H1 (cell line): ENCODE results near the gene TSHZ2. TPM values are rescaled to one million over a fixed set of nuclear protein-coding genes. Genes with fewer than 3 reads are reported as not detected.

ENCODE experiments used
- CTCF ChIA-PET: fragments of 300-600 bp; sonication (Branson Sonifier 250); formaldehyde crosslinking; loops from one replicate; lab custom pipeline; 2021; ENCODE audit not compliant: partially characterized antibody; lab: Charles Lee
- POLR2A ChIA-PET: fragments of 300-600 bp; sonication (Branson Sonifier 250); formaldehyde crosslinking; loops from one replicate; lab custom pipeline; 2021; ENCODE audit warnings: inconsistent platforms; ENCODE audit not compliant: partially characterized antibody; lab: Charles Lee
- DNase-seq, 2 experiments: peaks; one replicate each; pipeline versions ENCODE4 v3.0.0 to v3.0.0-alpha.2; 2010 to 2022; ENCODE audit warnings: low spot score in 2 of 2, low read depth in 1 of 2, mixed read lengths in 1 of 2
- FAIRE-seq: peaks from 2 replicates; lab custom pipeline; 2011; peaks lifted over from hg19 to GRCh38; lab: Jason Lieb, UNC
- H2AFZ ChIP-seq: 2 replicates; pipeline ENCODE4 v1.8.1; 2012; ENCODE audit warnings: low read length, inconsistent platforms
- H2AK5ac ChIP-seq: 2 replicates; pipeline ENCODE4 v1.6.1; 2013; ENCODE audit warnings: low read depth, low read length
- H2BK120ac ChIP-seq: replicated peaks from 2 replicates; pipeline ENCODE3; 2013; ENCODE audit warnings: low read depth, low read length, inconsistent platforms
- H2BK12ac ChIP-seq: 2 replicates; pipeline ENCODE4 v1.6.1; 2013; ENCODE audit warnings: low read depth, low read length
- H2BK15ac ChIP-seq: 2 replicates; pipeline ENCODE4 v1.6.1; 2013; ENCODE audit warnings: low read length
- H2BK20ac ChIP-seq: 2 replicates; pipeline ENCODE4 v1.6.1; 2013; ENCODE audit warnings: low read length
- H2BK5ac ChIP-seq: 2 replicates; pipeline ENCODE4 v1.6.1; 2013; ENCODE audit warnings: low read depth, low read length
- H3K14ac ChIP-seq: 2 replicates; pipeline ENCODE4 v1.6.1; 2013; ENCODE audit warnings: inconsistent platforms; ENCODE audit not compliant: insufficient read length
- H3K18ac ChIP-seq: 2 replicates; pipeline ENCODE4 v1.6.1; 2013; ENCODE audit warnings: low read length; ENCODE audit errors: extremely low read depth
- H3K23ac ChIP-seq: 2 replicates; pipeline ENCODE4 v1.6.1; 2013; ENCODE audit warnings: inconsistent platforms; ENCODE audit not compliant: insufficient read length
- H3K23me2 ChIP-seq: 2 replicates; pipeline ENCODE4 v1.6.1; 2013; ENCODE audit warnings: low read depth, low read length
- H3K27ac ChIP-seq: 2 replicates; pipeline ENCODE4 v1.6.1; 2011; ENCODE audit warnings: low read depth, low read length, inconsistent platforms
- H3K27me3 ChIP-seq, 4 experiments: replicated peaks in 1 of 4; 1 replicate in 1 of 4; 2 replicates in 3 of 4; pipeline versions ENCODE4 v1.6.1 to v1.8.1; 2011 to 2013; ENCODE audit warnings: low read length in 3 of 4, mild to moderate bottlenecking in 3 of 4, inconsistent platforms in 2 of 4, mixed read lengths in 2 of 4, moderate library complexity in 1 of 4; ENCODE audit not compliant: control insufficient read depth in 3 of 4, insufficient read depth in 3 of 4; ENCODE audit errors: extremely low read depth in 1 of 4
- H3K36me3 ChIP-seq, 4 experiments: 2 replicates each; pipeline versions ENCODE4 v1.6.1 to v1.8.1; 2011 to 2013; ENCODE audit warnings: mild to moderate bottlenecking in 4 of 4, low read length in 3 of 4, moderate library complexity in 2 of 4, control low read depth in 1 of 4, inconsistent platforms in 1 of 4; ENCODE audit not compliant: insufficient read depth in 4 of 4, control insufficient read depth in 2 of 4
- H3K4ac ChIP-seq: replicated peaks from 2 replicates; pipeline ENCODE3; 2013; ENCODE audit warnings: low read length, low read depth, mixed read lengths, inconsistent platforms; ENCODE audit not compliant: insufficient read length
- H3K4me1 ChIP-seq, 4 experiments: replicated peaks in 1 of 4; 1 replicate in 1 of 4; 2 replicates in 3 of 4; pipeline versions ENCODE4 v1.6.1 to v1.8.1; 2011 to 2013; ENCODE audit warnings: low read length in 3 of 4, inconsistent platforms in 2 of 4, mixed read lengths in 1 of 4; ENCODE audit not compliant: insufficient read depth in 4 of 4, control insufficient read depth in 3 of 4
- H3K4me2 ChIP-seq, 2 experiments: 2 replicates each; pipeline versions ENCODE4 v1.6.1 to v1.8.1; 2011 to 2013; ENCODE audit warnings: low read depth in 2 of 2, low read length in 2 of 2, control low read depth in 1 of 2, inconsistent platforms in 1 of 2, mild to moderate bottlenecking in 1 of 2; ENCODE audit not compliant: insufficient read depth in 1 of 2
- H3K4me3 ChIP-seq, 4 experiments: fragments of 200-600, 300-600 bp in 1 of 4; sonication (generic), shearing (Covaris generic), sonication (Bioruptor Twin) in 1 of 4; 2 replicates each; pipeline versions ENCODE4 v1.5.1 to v1.8.1; 2011 to 2016; ENCODE audit warnings: low read length in 4 of 4, low read depth in 3 of 4, control low read depth in 2 of 4, inconsistent platforms in 2 of 4, mild to moderate bottlenecking in 2 of 4, mixed read lengths in 1 of 4, moderate library complexity in 1 of 4; ENCODE audit not compliant: insufficient read depth in 2 of 4; ENCODE audit errors: extremely low read depth in 1 of 4
- H3K56ac ChIP-seq: replicated peaks from 2 replicates; pipeline ENCODE3; 2013; ENCODE audit warnings: low read depth, mild to moderate bottlenecking, mixed read lengths, low read length, inconsistent platforms; ENCODE audit not compliant: insufficient read length
- H3K79me1 ChIP-seq: 2 replicates; pipeline ENCODE4 v1.6.1; 2013; ENCODE audit warnings: low read depth, low read length, control low read depth
- H3K79me2 ChIP-seq, 2 experiments: 2 replicates each; pipeline versions ENCODE4 v1.6.1 to v1.8.1; 2012 to 2013; ENCODE audit warnings: low read length in 2 of 2, mild to moderate bottlenecking in 2 of 2, inconsistent platforms in 1 of 2; ENCODE audit not compliant: insufficient read depth in 2 of 2, control insufficient read depth in 1 of 2
- H3K9ac ChIP-seq, 4 experiments: replicated peaks in 1 of 4; 1 replicate in 1 of 4; 2 replicates in 3 of 4; pipeline versions ENCODE4 v1.6.1 to v1.8.1; 2011 to 2013; ENCODE audit warnings: low read depth in 3 of 4, low read length in 3 of 4, control low read depth in 2 of 4, mild to moderate bottlenecking in 2 of 4, moderate library complexity in 2 of 4, inconsistent platforms in 1 of 4; ENCODE audit errors: extremely low read depth in 1 of 4
- H3K9me3 ChIP-seq, 2 experiments: 2 replicates each; pipeline versions ENCODE4 v1.6.1 to v1.8.1; 2012 to 2013; ENCODE audit warnings: mild to moderate bottlenecking in 2 of 2, moderate library complexity in 2 of 2, control low read depth in 1 of 2, inconsistent platforms in 1 of 2, low read depth in 1 of 2, low read length in 1 of 2, mixed read lengths in 1 of 2; ENCODE audit not compliant: insufficient read depth in 2 of 2
- H4K20me1 ChIP-seq, 2 experiments: replicated peaks in 1 of 2; 2 replicates each; pipeline versions ENCODE3 to v1.8.1; 2011 to 2013; ENCODE audit warnings: inconsistent platforms in 2 of 2, low read length in 2 of 2, mild to moderate bottlenecking in 1 of 2; ENCODE audit not compliant: insufficient read depth in 2 of 2, control insufficient read depth in 1 of 2
- H4K5ac ChIP-seq: 2 replicates; pipeline ENCODE4 v1.6.1; 2013; ENCODE audit warnings: low read length, low read depth, mixed read lengths, inconsistent platforms; ENCODE audit not compliant: insufficient read length
- H4K8ac ChIP-seq: 2 replicates; pipeline ENCODE4 v1.8.0; 2013; ENCODE audit warnings: mild to moderate bottlenecking, moderate library complexity, low read length, inconsistent platforms; ENCODE audit not compliant: insufficient read depth; ENCODE audit errors: extremely low read depth
- H4K91ac ChIP-seq: replicated peaks from 2 replicates; pipeline ENCODE3; 2013; ENCODE audit warnings: low read length, mixed read lengths, inconsistent platforms; ENCODE audit not compliant: insufficient read length
- ASH2L ChIP-seq: fragments of 200-600, 300-600 bp; sonication (generic); IDR thresholded peaks from one replicate; pipeline ENCODE4 v1.7.1; 2017; ENCODE audit warnings: low read length
- CEBPB ChIP-seq: IDR thresholded peaks from 2 replicates; pipeline ENCODE4 v1.6.1; 2012; ENCODE audit warnings: low read depth, low read length
- CHD1 ChIP-seq: IDR thresholded peaks from 2 replicates; pipeline ENCODE4 v1.6.1; 2012; ENCODE audit warnings: low read depth, low read length, improper control_type of control experiment
- GTF2F1 ChIP-seq: IDR thresholded peaks from 2 replicates; pipeline ENCODE4 v1.6.1; 2012; ENCODE audit warnings: low read depth, low read length, improper control_type of control experiment, borderline replicate concordance
- JUN ChIP-seq: IDR thresholded peaks from 2 replicates; pipeline ENCODE4 v1.6.1; 2011; ENCODE audit warnings: low read depth, mild to moderate bottlenecking, improper control_type of control experiment, low read length
- MAFK ChIP-seq: IDR thresholded peaks from 2 replicates; pipeline ENCODE4 v1.6.1; 2012; ENCODE audit warnings: low read depth, mild to moderate bottlenecking, improper control_type of control experiment, low read length
- MAX ChIP-seq: IDR thresholded peaks from 2 replicates; pipeline ENCODE4 v1.6.1; 2012; ENCODE audit warnings: inconsistent platforms
- POLR2A ChIP-seq, 2 experiments: IDR thresholded peaks; 1 replicate in 1 of 2; 2 replicates in 1 of 2; pipeline ENCODE4 v1.6.1; 2011; ENCODE audit warnings: low read depth in 2 of 2, low read length in 2 of 2, mild to moderate bottlenecking in 2 of 2; ENCODE audit errors: control extremely low read depth in 1 of 2
- SRF ChIP-seq: IDR thresholded peaks from 2 replicates; pipeline ENCODE4 v1.6.1; 2011; ENCODE audit warnings: mild to moderate bottlenecking, low read depth, low read length, moderate library complexity
- SUZ12 ChIP-seq: fragments of 200-600 bp; sonication (generic); IDR thresholded peaks from 2 replicates; pipeline ENCODE4 v1.6.1; 2012; ENCODE audit warnings: mild to moderate bottlenecking, inconsistent platforms, low read length, moderate library complexity, mixed read lengths
- TAF1 ChIP-seq: IDR thresholded peaks from 2 replicates; pipeline ENCODE4 v1.6.1; 2011; ENCODE audit warnings: mild to moderate bottlenecking, low read depth, low read length
- YY1 ChIP-seq: IDR thresholded peaks from 2 replicates; pipeline ENCODE4 v1.6.1; 2011; ENCODE audit warnings: low read depth, mild to moderate bottlenecking, low read length
- WGBS, 2 experiments: shearing (Covaris generic) in 1 of 2; methylation state at CpG; one replicate each; pipeline versions ENCODE4 v1.1.6 to v1.1.7; 2013 to 2015; ENCODE audit warnings: low lambda C conversion rate in 2 of 2, mixed read lengths in 2 of 2, inconsistent platforms in 1 of 2, low coverage in 1 of 2, missing lambda C conversion rate in 1 of 2; ENCODE audit not compliant: insufficient replicate concordance in 2 of 2, insufficient coverage in 1 of 2, insufficient read length in 1 of 2; ENCODE audit errors: extremely low coverage in 1 of 2, missing lambda C conversion rate in 1 of 2; 5-methylcytosine and 5-hydroxymethylcytosine counted together
- polyA plus RNA-seq, 7 experiments: library from polyadenylated mRNA; depleted of rRNA in 3 of 7; stranded (reverse) in 5 of 7; unstranded in 2 of 7; fragments of >200 nt in 5 of 7; fragments of 200-250 nt in 2 of 7; gene quantifications; 1 replicate in 5 of 7; 2 replicates in 1 of 7; 4 replicates in 1 of 7; pipeline versions ENCODE4 v1.2.1 to v1.2.3, GENCODE V29; 2011 to 2013; ENCODE audit warnings: missing spikeins in 2 of 7, mixed read lengths in 2 of 7
- total RNA-seq: library from RNA; stranded (reverse); fragmentation: NEBNext Ultra II Directional; extraction: Animal tissue kit (Norgen Biotek cat#: 25700); gene quantifications from 2 replicates; pipeline ENCODE4 v1.2.1, GENCODE V29; 2021
- TF ChIP-seq, protein P1 (sequence below): IDR thresholded peaks from 2 replicates; pipeline ENCODE4 v1.6.1; 2011; ENCODE audit warnings: low read depth, mild to moderate bottlenecking, low read length; ENCODE audit not compliant: insufficient read depth

Gene TSHZ2
- total and polyA plus RNA-seq, 2 of the 8 experiments (the other 6 are each of a cell fraction or from before 2014, with no cell fraction given) = 0.14 to 0.30 TPM

GRCh38 chr20:53533500-53533899 lies 561.3 kb downstream of the TSHZ2 start:
- Histone ChIP-seq H3K9me3 (no peaks in the 10 kb centered on the region), H2BK20ac (no peak overlapping the region), H2BK5ac (no peak overlapping the region), H4K20me1 (no peaks in the 10 kb centered on the region), H2BK15ac (no peak overlapping the region), H3K23me2 (no peaks in the 10 kb centered on the region), H3K23ac (no peak overlapping the region), H2BK120ac (no peak overlapping the region), H4K91ac (no peak overlapping the region), H2AFZ (no peak overlapping the region), H3K4me3 (no peak overlapping the region), H3K27me3 (no peaks in the 10 kb centered on the region), H3K18ac (no peak overlapping the region), H3K36me3 (no peaks in the 10 kb centered on the region), H3K4ac (no peak overlapping the region), H3K79me1 (no peaks in the 10 kb centered on the region), H3K27ac (no peak overlapping the region), H2BK12ac (no peak overlapping the region), H3K79me2 (no peaks in the 10 kb centered on the region), H3K56ac (no peak overlapping the region), H4K5ac (no peak overlapping the region), H3K9ac (no peak overlapping the region), H3K4me2 (no peak overlapping the region), H3K14ac (no peak overlapping the region), H4K8ac (no peak overlapping the region), H2AK5ac (no peak overlapping the region), H3K4me1 (no peaks in the 10 kb centered on the region; a peak in 1 of 7 replicates)
- FAIRE-seq (no peak), DNase-seq (no peak)
- WGBS, 2 experiments = 100% methylated on average over 1 of the region's 1 CpG; no CpG with 5 or more reads in 1 of the 2 experiments
- POLR2A ChIA-PET = no interaction called here
- CTCF ChIA-PET = interaction anchor here (0.7 to 1.2 kb wide), 2 partner anchors 116 to 324 kb away, joined by 3 to 4 read pairs; no protein-coding TSS in a partner anchor
- TF ChIP-seq CHD1 (no peak), MAX (no peak), YY1 (no peak), SUZ12 (no peak), TAF1 (no peak), JUN (no peak), SRF (no peak), CEBPB (no peak), ASH2L (no peak), POLR2A (IDR thresholded peaks at IDR 0.05; ENCODE audit: control extremely low read depth in 1 of 2, low read depth in 2 of 2, low read length in 2 of 2) (no peak), GTF2F1 (no peak), MAFK (no peak)
- TF ChIP-seq, protein P1, sequence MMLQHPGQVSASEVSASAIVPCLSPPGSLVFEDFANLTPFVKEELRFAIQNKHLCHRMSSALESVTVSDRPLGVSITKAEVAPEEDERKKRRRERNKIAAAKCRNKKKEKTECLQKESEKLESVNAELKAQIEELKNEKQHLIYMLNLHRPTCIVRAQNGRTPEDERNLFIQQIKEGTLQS = no peak
